ENCODE data around the gene NR4A1. TPM values are rescaled to one million over a fixed set of nuclear protein-coding genes. Genes with fewer than 3 reads are reported as not detected.
A peak's percentile ranks its signal among the peaks of the same experiment; 100 is the strongest.

NR4A1 gene
- total and polyA plus RNA-seq, 2 of the 13 experiments (the other 11 are each of a cell fraction or from before 2014, with no cell fraction given), result 5.7 to 15.2 TPM

GRCh38 chr12:52053536-52054209 is 2.4 kb downstream of the NR4A1 start:
- BruUV-seq (replicated peaks), result no TSS peak
- POLR2A ChIA-PET, result no interaction called here
- WGBS (ENCODE audit: low lambda C conversion rate), result 49% methylated on average over 2 of the region's 9 CpGs
- DNase-seq (ENCODE audit: low spot score) (no peak), FAIRE-seq (no peak), ATAC-seq (no peak)
- CTCF ChIA-PET (ENCODE audit: low intra/inter-chr PET ratio, low total read pairs), result no interaction called here
- 0 out of 2 replicates have a peak overlapping the region, but pooled peaks have one; percentile 2 for H3K9ac ChIP-seq (ENCODE audit: insufficient read depth, low read depth, low read length)
- H3K36me3 ChIP-seq (replicated peaks in 1 of 2; ENCODE audit: control insufficient read depth in 1 of 2, insufficient read depth in 2 of 2, low read length in 2 of 2), result peaks cover 9 to 31% of the 10 kb centered on the region in 2 experiments
- H3K4me1 ChIP-seq (ENCODE audit: insufficient read depth, low read length), result peaks cover 35% of the 10 kb centered on the region
- H3K4me3 ChIP-seq (replicated peaks in 1 of 3; ENCODE audit: insufficient read depth in 1 of 3, low read depth in 2 of 3, low read length in 3 of 3), result no peak overlapping the region; a peak in 1 of 6 replicates
- TF ChIP-seq ZNF180 (CRISPR knock-in tag; IDR thresholded peaks at IDR 0.05; ENCODE audit: borderline replicate concordance, low read depth), result no peak
- TF ChIP-seq KAT2B (IDR thresholded peaks at IDR 0.05; ENCODE audit: borderline replicate concordance, low read depth, low read length), result no peak
- TF ChIP-seq DNMT1 (CRISPR knock-in tag; IDR thresholded peaks at IDR 0.05), result no peak
- no peak for TF ChIP-seq ZNF33B (CRISPR knock-in tag; IDR thresholded peaks at IDR 0.05)
- no peak for TF ChIP-seq MED1 (CRISPR knock-in tag; IDR thresholded peaks at IDR 0.05)
- no peak for TF ChIP-seq ZFP36L1 (CRISPR knock-in tag; IDR thresholded peaks at IDR 0.05)
- TF ChIP-seq ZNF782 (CRISPR knock-in tag; IDR thresholded peaks at IDR 0.05; ENCODE audit: borderline replicate concordance), result no peak
- no peak for TF ChIP-seq STAT5B (CRISPR knock-in tag; IDR thresholded peaks at IDR 0.05)
- H3K4me2 ChIP-seq (ENCODE audit: low read depth, low read length), result peak overlapping the region; percentile 94
- H3K79me2 ChIP-seq (ENCODE audit: insufficient read depth, low read length), result peaks cover 21% of the 10 kb centered on the region
- H2AFZ ChIP-seq (ENCODE audit: low read length), result no peak overlapping the region
- H4K20me1 ChIP-seq (ENCODE audit: insufficient read depth, low read length), result peaks cover 7% of the 10 kb centered on the region; the same call in 1 of the 2 replicates
- intact Hi-C loops (cut with micrococcal nuclease; ENCODE audit: unreplicated experiment) (no loop called here), in situ Hi-C loops (cut with HindIII; ENCODE audit: extremely low pct_ligation_motif_present, low pct_unique_long_range_greater_than_20kb) (no loop called here)
- no peaks in the 10 kb centered on the region for H3K27me3 ChIP-seq (ENCODE audit: control insufficient read depth in 1 of 2, insufficient read depth in 2 of 2, low read length in 2 of 2)
- H3K27ac ChIP-seq (ENCODE audit: extremely low read length, insufficient read depth, low read length), result no peak overlapping the region
- H3K9me3 ChIP-seq (ENCODE audit: low read length), result no peaks in the 10 kb centered on the region

- no peak for DNase-seq (ENCODE audit: low spot score)
Observed at GRCh38 chr12:52054231-52054832, 3.1 kb downstream of the NR4A1 start.

More at GRCh38 chr12:52054231-52054832, 3.1 kb downstream of the NR4A1 start:
- Histone ChIP-seq H3K9me3 (ENCODE audit: low read length) (no peaks in the 10 kb centered on the region), H3K27ac (ENCODE audit: extremely low read length, insufficient read depth, low read length) (no peak overlapping the region), H3K79me2 (ENCODE audit: insufficient read depth, low read length) (peaks cover 21% of the 10 kb centered on the region), H3K9ac (ENCODE audit: insufficient read depth, low read depth, low read length) (no peak overlapping the region), H3K4me2 (ENCODE audit: low read depth, low read length) (no peak overlapping the region), H3K27me3 (ENCODE audit: control insufficient read depth in 1 of 2, insufficient read depth in 2 of 2, low read length in 2 of 2) (no peaks in the 10 kb centered on the region), H2AFZ (ENCODE audit: low read length) (no peak overlapping the region), H3K36me3 (replicated peaks in 1 of 2; ENCODE audit: control insufficient read depth in 1 of 2, insufficient read depth in 2 of 2, low read length in 2 of 2) (peaks cover 9 to 36% of the 10 kb centered on the region in 2 experiments), H3K4me3 (replicated peaks in 1 of 3; ENCODE audit: insufficient read depth in 1 of 3, low read depth in 2 of 3, low read length in 3 of 3) (no peak overlapping the region), H3K4me1 (ENCODE audit: insufficient read depth, low read length) (peaks cover 30% of the 10 kb centered on the region), H4K20me1 (ENCODE audit: insufficient read depth, low read length) (peaks cover 7% of the 10 kb centered on the region; the same call in 1 of the 2 replicates)
- FAIRE-seq, result no peak
- BruUV-seq (replicated peaks), result no TSS peak
- ChIA-PET CTCF (ENCODE audit: low intra/inter-chr PET ratio, low total read pairs) (no interaction called here), POLR2A (interaction anchor here (0.7 kb wide), 1 partner anchor 13 kb away, joined by 3 read pairs; no protein-coding TSS in a partner anchor)
- ATAC-seq, result no peak
- TF ChIP-seq RFX1 (IDR thresholded peaks at IDR 0.05) (no peak), MXI1 (IDR thresholded peaks at IDR 0.05; ENCODE audit: borderline replicate concordance, low read depth, low read length) (0 out of 3 replicates have a peak, but pooled peaks have one; percentile 13), MTA1 (CRISPR knock-in tag; IDR thresholded peaks at IDR 0.05; ENCODE audit: borderline replicate concordance) (no peak), AGO2 (optimal IDR thresholded peaks at IDR 0.05; ENCODE audit: low read depth, low read length) (peak; percentile 3)
- in situ Hi-C loops (cut with HindIII; ENCODE audit: extremely low pct_ligation_motif_present, low pct_unique_long_range_greater_than_20kb) (no loop called here), intact Hi-C loops (cut with micrococcal nuclease; ENCODE audit: unreplicated experiment) (no loop called here)
- 96% methylated on average over 19 of the region's 21 CpGs for WGBS (ENCODE audit: low lambda C conversion rate)

Data from HepG2 (cell line).